B cell (primary cell): ENCODE data around the gene NEUROD4. TPM values are rescaled to one million over a fixed set of nuclear protein-coding genes. Genes with fewer than 3 reads are reported as not detected.

Experiments used
- ATAC-seq: fragments of 200-7000 bp; cut with Tn5 transposase; one replicate; pipeline ENCODE4 v1.10.0; 2021; ENCODE audit warnings: low read depth, mild to moderate bottlenecking, moderate number of reproducible peaks, moderate library complexity
- CTCF ChIA-PET: fragments of 350-600 bp; sonication (Branson Sonifier 250); formaldehyde crosslinking; loops from one replicate; lab custom pipeline; 2021; ENCODE audit warnings: antibody characterized with exemption, inconsistent platforms; lab: Charles Lee
- POLR2A ChIA-PET: fragments of 350-600 bp; sonication (Branson Sonifier 250); formaldehyde crosslinking; loops from one replicate; lab custom pipeline; 2021; ENCODE audit warnings: antibody characterized with exemption; lab: Charles Lee
- DNase-seq: peaks from one replicate; pipeline ENCODE4 v3.0.0; 2013
- H2AFZ ChIP-seq: 2 replicates; pipeline ENCODE4 v1.6.1; 2012; ENCODE audit warnings: mild to moderate bottlenecking, low read depth, low read length; ENCODE audit not compliant: insufficient read depth, poor library complexity, severe bottlenecking
- H3K27ac ChIP-seq, 2 donors: 1 replicate in 1 of 2; 2 replicates in 1 of 2; pipeline ENCODE4 v1.5.1; 2012 to 2013; ENCODE audit warnings: low read length in 2 of 2, mild to moderate bottlenecking in 2 of 2, moderate library complexity in 1 of 2
- H3K27me3 ChIP-seq, 4 experiments: fragments of 200-600 bp in 1 of 4; sonication (generic) in 1 of 4; replicated peaks in 1 of 4; 1 replicate in 2 of 4; 2 replicates in 2 of 4; pipeline versions ENCODE4 v1.6.1 to v1.7.0; 2013 to 2016; ENCODE audit warnings: low read length in 3 of 4, mild to moderate bottlenecking in 2 of 4, mixed read lengths in 1 of 4, moderate library complexity in 1 of 4; ENCODE audit not compliant: insufficient read depth in 4 of 4, control insufficient read depth in 3 of 4; ENCODE audit errors: control extremely low read depth in 1 of 4
- H3K36me3 ChIP-seq, 2 experiments: replicated peaks in 1 of 2; 1 replicate in 1 of 2; 2 replicates in 1 of 2; pipeline versions ENCODE4 v1.6.1 to v1.7.1; 2013; ENCODE audit warnings: low read length in 1 of 2; ENCODE audit not compliant: insufficient read depth in 2 of 2, control insufficient read depth in 1 of 2; ENCODE audit errors: control extremely low read depth in 1 of 2, extremely low read depth in 1 of 2
- H3K4me1 ChIP-seq, 2 donors: fragments of 200-600 bp in 1 of 2; sonication (generic) in 1 of 2; 1 replicate in 1 of 2; 2 replicates in 1 of 2; pipeline versions ENCODE4 v1.5.1 to v1.6.1; 2013 to 2017; ENCODE audit warnings: low read length in 2 of 2; ENCODE audit not compliant: control insufficient read depth in 2 of 2, insufficient read depth in 2 of 2
- H3K4me2 ChIP-seq: replicated peaks from 2 replicates; pipeline ENCODE3; 2012; ENCODE audit warnings: mild to moderate bottlenecking, low read depth, low read length; ENCODE audit not compliant: poor library complexity, severe bottlenecking
- H3K4me3 ChIP-seq, 5 experiments: fragments of 200-600 bp in 1 of 5; sonication (generic) in 1 of 5; 1 replicate in 3 of 5; 2 replicates in 2 of 5; pipeline versions ENCODE4 v1.5.1 to v1.7.0; 2011 to 2016; ENCODE audit warnings: low read length in 4 of 5, mild to moderate bottlenecking in 4 of 5, low read depth in 2 of 5, control low read depth in 1 of 5, moderate library complexity in 1 of 5; ENCODE audit not compliant: insufficient read depth in 1 of 5; ENCODE audit errors: control extremely low read depth in 1 of 5, extremely low read depth in 1 of 5
- H3K79me2 ChIP-seq: fragments of 200-600 bp; sonication (generic); one replicate; pipeline ENCODE4 v1.6.0; 2016; ENCODE audit warnings: low read length; ENCODE audit not compliant: control insufficient read depth, insufficient read depth
- H3K9ac ChIP-seq: fragments of 200-600 bp; sonication (generic); 2 replicates; pipeline ENCODE4 v1.6.1; 2017; ENCODE audit warnings: mild to moderate bottlenecking, low read length, moderate library complexity
- H3K9me3 ChIP-seq, 3 donors: one replicate each; pipeline versions ENCODE4 v1.6.1 to v1.7.1; 2013; ENCODE audit warnings: low read length in 2 of 3; ENCODE audit not compliant: control insufficient read depth in 2 of 3, insufficient read depth in 1 of 3; ENCODE audit errors: control extremely low read depth in 1 of 3
- H4K20me1 ChIP-seq: 2 replicates; pipeline ENCODE4 v1.6.0; 2012; ENCODE audit warnings: mild to moderate bottlenecking, low read length; ENCODE audit not compliant: insufficient read depth, control insufficient read depth, poor library complexity, severe bottlenecking
- H3K27ac Mint-ChIP-seq: one replicate; pipeline ENCODE4 v1.8.0; 2021; ENCODE audit warnings: mixed read lengths
- H3K27me3 Mint-ChIP-seq: one replicate; pipeline ENCODE4 v1.8.0; 2021; ENCODE audit warnings: mixed read lengths
- H3K4me1 Mint-ChIP-seq: one replicate; pipeline ENCODE4 v1.8.0; 2021; ENCODE audit warnings: mixed read lengths
- H3K4me3 Mint-ChIP-seq: one replicate; pipeline ENCODE4 v1.8.0; 2021; ENCODE audit warnings: mixed read lengths
- H3K9me3 Mint-ChIP-seq: one replicate; pipeline ENCODE4 v1.8.0; 2022; ENCODE audit warnings: mixed read lengths; ENCODE audit not compliant: insufficient read depth
- CTCF ChIP-seq: fragments of 200-600 bp; IDR thresholded peaks from one replicate; pipeline ENCODE4 v1.8.0; 2022; ENCODE audit warnings: antibody characterized with exemption, mild to moderate bottlenecking
- EZH2 ChIP-seq: IDR thresholded peaks from 2 replicates; pipeline ENCODE4 v1.6.1; 2012; ENCODE audit warnings: borderline replicate concordance, low read depth, mild to moderate bottlenecking, moderate library complexity, low read length; ENCODE audit not compliant: insufficient read depth, poor library complexity, severe bottlenecking
- WGBS: methylation state at CpG from one replicate; pipeline ENCODE4 v1.1.5; 2013; ENCODE audit warnings: missing lambda C conversion rate; ENCODE audit not compliant: insufficient coverage; 5-methylcytosine and 5-hydroxymethylcytosine counted together
- intact Hi-C: fragments of 100-400 bp; cut with micrococcal nuclease; formaldehyde crosslinking; loops from one replicate; pipeline ENCODE4 v1.10.0; 2022
- polyA plus RNA-seq: library from polyadenylated mRNA; depleted of rRNA; stranded (reverse); fragments of >200 nt; gene quantifications from 2 replicates; pipeline ENCODE4 v1.2.3, GENCODE V29; 2012
- total RNA-seq, 2 donors: library from RNA; stranded (reverse); fragments of 120-200 nt in 1 of 2; gene quantifications; 1 replicate in 1 of 2; 2 replicates in 1 of 2; pipeline versions ENCODE4 v1.2.3 to v1.2.4, GENCODE V29; 2013 to 2022

The NEUROD4 gene
- total and polyA plus RNA-seq, 2 donors (not counting 1 experiment from before 2014, with no cell fraction given) = not detected

GRCh38 chr12:54989829-54990228 lies 29.9 kb upstream of the NEUROD4 start:
- Histone ChIP-seq H3K4me1 (peaks cover 48 to 52% of the 10 kb centered on the region in 2 donors), H3K4me3 (no peak overlapping the region), H3K27me3 (no peaks in the 10 kb centered on the region), H3K4me2 (no peak overlapping the region), H3K79me2 (peaks cover 3% of the 10 kb centered on the region), H4K20me1 (no peaks in the 10 kb centered on the region), H3K36me3 (no peaks in the 10 kb centered on the region), H3K9me3 (no peaks in the 10 kb centered on the region), H2AFZ (peak overlapping the region; percentile 11), H3K27ac (peak overlapping the region in 1 of 2 donors; percentile 89), H3K9ac (no peak overlapping the region)
- Mint-ChIP-seq H3K4me1 (peaks cover 60% of the 10 kb centered on the region), H3K9me3 (no peaks in the 10 kb centered on the region), H3K4me3 (peak overlapping the region; percentile 89), H3K27me3 (no peaks in the 10 kb centered on the region), H3K27ac (peak overlapping the region; percentile 98)
- ATAC-seq = no peak
- TF ChIP-seq EZH2 (no peak), CTCF (no peak)
- CTCF ChIA-PET = interaction anchor here (1.2 kb wide), 1 partner anchor 82 kb away, joined by 4 read pairs; no protein-coding TSS in a partner anchor
- intact Hi-C loops = no loop called here
- POLR2A ChIA-PET = no interaction called here
- WGBS = no CpG with 5 or more reads among the region's 1 CpG
- no peak for DNase-seq

- 46% methylated on average over 7 of the region's 9 CpGs for WGBS
- ATAC-seq (peak; percentile 65), DNase-seq (peak; percentile 76)
- Mint-ChIP-seq H3K27ac (peak overlapping the region; percentile 98), H3K4me1 (peaks cover 52% of the 10 kb centered on the region), H3K27me3 (no peaks in the 10 kb centered on the region), H3K4me3 (peak overlapping the region; percentile 89), H3K9me3 (no peaks in the 10 kb centered on the region)
- Histone ChIP-seq H3K9me3 (no peaks in the 10 kb centered on the region), H3K4me1 (peaks cover 42 to 43% of the 10 kb centered on the region in 2 donors), H3K79me2 (peaks cover 3% of the 10 kb centered on the region), H3K9ac (peak overlapping the region; percentile 57), H4K20me1 (no peaks in the 10 kb centered on the region), H3K4me2 (peak overlapping the region; percentile 77), H3K4me3 (peak overlapping the region in 4 of 5 experiments; percentile 5 to 64 (median 32)), H2AFZ (peak overlapping the region; percentile 90), H3K27me3 (no peaks in the 10 kb centered on the region), H3K36me3 (no peaks in the 10 kb centered on the region), H3K27ac (peak overlapping the region; percentile 89)
- intact Hi-C loops = no loop called here
- no peak for TF ChIP-seq EZH2
- CTCF ChIA-PET = interaction anchor here (1.5 to 13.4 kb wide), 9 partner anchors 8 to 290 kb away, joined by 5 to 647 read pairs (median 10); partner anchors contain the start of genes MUCL1 and TESPA1
- POLR2A ChIA-PET = no interaction called here
These were observed 28.4 kb upstream of the NEUROD4 start for GRCh38 chr12:54991161-54991990.
